ENCODE results near the gene AMZ1.

The AMZ1 gene

DNA sequence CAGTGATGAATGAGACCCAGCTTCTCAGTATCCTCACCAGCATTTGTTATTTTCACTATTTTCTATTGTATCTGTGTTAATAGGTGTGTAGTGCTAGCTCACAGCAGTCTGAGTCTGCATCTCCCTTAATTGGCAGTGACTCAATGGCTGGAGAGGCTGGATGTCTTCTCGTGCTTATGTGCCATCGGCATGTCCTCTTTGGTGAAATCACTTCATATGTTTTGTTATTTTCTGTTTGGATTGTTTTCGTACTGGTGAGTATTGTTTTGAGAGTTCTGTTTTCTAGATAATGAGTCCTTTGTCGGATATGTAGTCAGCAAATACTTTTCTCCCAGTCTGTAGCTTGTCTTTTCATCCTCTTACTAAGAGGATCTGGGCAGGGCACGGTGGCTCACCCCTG is 66.1 kb downstream of the AMZ1 start:
- DNase-seq (ENCODE audit: low read depth): no peak

DNA sequence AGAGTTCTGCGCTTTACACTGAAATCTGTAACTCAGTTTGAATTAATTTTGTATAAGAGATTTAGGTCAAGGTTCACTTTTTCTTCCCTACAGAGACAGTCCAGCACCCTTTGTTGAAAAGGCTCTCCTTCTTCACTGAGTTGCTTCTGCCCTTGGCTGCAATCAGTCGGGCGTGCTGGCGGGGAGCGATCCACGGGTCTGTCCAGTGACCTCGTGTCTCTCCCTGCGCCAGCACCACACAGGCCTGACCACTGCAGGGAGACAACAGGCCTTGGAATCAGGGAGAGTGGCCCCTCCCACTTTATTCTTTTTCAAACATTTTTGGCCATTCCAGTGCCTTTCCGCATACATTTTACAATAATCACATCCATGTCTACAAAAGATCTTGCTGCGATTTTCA is 66.9 kb downstream of the AMZ1 start:
- DNase-seq (ENCODE audit: low read depth): no peak

DNA sequence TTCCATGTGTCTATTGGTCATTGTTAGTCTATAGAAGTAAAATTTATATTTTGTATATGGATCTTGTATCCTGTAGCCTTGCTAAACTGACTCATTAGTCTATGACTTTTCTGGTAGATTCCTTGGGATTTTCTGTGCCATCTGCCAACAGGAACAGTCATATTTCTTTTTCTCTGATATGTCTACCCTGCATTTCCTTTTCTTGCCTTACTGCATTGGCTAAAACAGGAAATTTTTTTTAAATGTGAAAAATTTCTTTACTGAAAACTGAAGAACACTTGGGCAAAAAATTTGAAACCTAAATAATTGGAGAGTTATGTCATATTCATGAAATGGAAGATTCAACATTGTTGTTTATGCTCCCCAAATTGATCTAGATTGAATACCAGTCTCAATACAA is 67.5 kb downstream of the AMZ1 start:
- DNase-seq (ENCODE audit: low read depth): no peak

DNA sequence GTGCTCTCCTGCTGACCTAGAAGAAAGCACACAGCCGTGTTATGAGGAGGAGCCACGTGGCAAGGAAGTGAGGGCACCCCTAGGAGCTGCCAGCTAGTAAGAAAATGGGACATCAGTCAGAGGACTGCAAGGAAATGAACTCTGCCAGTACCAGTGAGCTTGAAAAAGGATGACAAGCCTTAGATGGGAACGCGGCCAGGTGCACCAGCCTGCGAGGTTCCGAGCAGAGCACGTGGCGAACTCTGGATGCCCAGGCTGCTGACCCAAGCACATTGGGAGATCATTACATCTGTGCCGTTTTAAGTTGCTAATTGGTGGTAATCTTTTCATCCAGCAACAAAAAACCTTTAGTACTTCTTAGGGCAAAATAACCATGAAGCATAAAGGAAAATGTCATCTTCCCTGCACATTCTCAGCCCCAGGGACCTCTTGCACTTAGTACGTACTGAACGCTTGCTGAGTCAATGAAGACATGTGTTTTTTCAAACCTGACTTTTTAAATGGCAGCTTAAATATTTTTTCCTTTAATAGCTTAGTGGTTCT is 69.4 kb downstream of the AMZ1 start:
- no peak for DNase-seq (ENCODE audit: low read depth)

DNA sequence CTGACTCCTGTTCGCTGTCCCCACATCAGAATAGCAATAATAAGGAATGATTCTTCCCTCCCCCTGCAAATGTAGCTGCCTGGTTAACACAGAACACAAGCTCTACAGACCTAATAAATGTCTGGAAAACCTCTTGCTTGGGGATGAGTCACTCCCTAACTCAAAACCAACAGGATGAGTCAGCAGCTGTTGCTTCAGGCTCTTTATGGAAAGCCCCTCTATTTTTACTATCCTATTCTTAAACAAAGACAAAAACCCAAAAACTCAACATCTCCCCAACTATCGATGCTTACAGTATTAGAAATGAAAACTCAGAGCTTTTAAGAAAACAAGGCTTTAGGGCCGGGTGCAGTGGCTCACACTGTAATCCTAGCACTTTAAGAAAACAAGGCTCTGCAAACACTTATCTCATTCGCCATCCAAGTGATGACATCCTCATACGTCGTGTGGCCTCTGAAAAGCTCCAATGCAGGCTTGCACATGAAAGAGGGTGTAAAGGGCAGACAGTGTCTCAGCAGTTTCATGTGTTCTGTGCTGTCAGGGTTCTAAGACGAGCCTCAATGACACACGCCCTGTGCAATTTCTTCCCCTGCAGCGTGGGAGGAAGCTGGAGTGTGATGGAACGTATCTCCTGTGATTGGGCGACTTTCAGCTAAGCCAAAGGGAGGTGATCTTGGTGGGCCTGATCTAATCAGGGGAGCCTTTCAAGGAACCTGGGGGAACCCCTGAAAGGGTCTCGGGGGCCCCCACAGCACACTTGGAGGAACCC is 70.1 kb downstream of the AMZ1 start:
- DNase-seq (ENCODE audit: low read depth): peak; percentile 34

DNA sequence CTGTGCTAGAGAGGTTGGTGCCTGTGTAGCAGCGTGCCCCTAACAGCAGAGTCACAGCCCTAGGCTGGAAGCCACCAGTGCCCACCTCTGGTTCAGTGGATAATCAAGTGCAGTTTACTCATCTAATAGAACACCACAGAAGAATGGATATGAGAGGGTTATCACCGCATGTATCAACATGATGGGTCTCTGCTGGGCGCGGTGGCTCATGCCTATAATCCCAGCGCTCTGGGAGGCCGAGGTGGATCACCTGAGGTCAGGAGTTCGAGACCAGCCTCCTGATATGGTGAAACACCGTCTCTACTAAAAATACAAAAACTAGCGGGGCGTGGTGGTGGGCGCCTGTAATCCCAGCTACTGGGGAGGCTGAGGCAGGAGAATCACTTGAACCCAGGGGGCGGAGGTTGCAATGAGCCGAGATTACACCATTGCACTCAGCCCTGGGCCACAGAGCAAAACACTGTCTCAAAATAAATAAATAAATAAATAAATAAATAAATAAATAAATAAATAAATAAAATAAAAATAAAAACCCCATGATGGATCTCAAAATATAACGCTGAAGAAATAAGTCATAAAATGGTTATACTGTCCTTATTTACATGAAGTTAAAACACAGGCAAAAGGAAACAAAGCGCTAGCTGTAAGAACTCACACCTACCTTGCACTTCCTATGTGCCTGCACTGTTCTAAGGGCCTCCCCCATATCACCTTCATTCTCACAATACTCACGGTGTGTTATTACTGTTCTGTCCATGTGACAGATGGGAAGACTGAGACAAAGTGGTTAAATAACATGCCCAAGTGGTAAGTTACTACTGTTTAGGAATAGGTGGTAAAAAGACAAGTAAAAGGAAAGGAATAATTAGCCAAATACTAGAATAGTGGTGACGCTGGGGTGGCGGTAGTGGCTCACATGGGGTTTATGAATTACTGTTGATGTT is 70.9 kb downstream of the AMZ1 start:
- no peak for DNase-seq (ENCODE audit: low read depth)

DNA sequence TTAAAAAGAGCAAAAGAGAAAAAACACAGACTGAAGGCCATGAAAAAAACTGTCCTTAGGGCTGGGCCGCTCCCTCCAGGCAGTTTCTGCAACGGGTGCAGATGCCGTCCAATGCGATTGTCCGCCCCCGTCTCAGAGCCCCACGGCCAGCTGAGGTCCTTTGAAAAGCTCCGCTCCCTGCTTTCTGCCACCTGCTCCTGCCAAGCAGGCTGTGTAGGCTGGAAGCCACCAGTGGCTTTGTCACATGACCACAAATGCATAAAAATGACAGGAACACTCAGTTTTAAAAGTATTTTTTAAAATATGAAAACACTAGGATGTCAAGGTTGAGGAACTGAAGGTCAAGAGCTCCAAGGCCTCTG is 71.7 kb downstream of the AMZ1 start:
- no peak for DNase-seq (ENCODE audit: low read depth)

DNA sequence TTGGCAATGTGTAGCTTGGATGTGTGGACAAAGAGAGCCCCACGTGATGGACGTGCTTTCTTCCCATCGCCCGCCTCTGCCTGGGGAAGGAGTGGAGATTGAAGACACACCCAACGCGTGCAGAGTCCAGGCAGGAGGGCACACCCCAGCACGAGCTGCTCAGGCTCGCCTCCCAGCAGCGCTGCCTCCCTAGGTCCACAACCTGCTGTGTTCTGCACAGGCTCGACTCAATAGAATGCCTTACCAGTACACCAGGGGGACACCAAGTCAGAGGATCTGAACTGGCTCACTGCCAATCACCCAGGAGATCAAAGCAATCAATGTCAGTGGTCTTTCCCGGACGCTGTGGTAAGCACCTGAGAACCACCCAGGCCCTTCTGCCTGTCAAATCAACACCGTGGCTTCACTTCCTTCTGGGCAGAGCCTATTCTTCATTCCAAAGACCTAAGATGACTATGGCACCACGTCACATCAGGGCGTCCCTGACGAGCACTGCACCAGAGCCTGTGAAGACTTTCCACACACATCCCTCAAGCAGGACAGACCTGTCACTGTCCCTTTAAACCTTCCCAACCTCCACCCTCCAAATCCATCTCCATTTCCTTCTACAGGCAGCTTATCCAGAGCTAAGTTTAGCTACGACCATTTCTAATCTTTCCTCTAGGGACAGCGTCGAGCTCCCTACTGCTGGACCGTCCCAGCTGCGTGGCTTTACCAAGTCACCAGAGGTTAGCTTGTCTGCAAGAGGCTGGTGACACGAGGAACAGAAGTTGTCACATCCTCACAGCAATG is 72.3 kb downstream of the AMZ1 start:
- DNase-seq (ENCODE audit: low read depth): no peak

DNA sequence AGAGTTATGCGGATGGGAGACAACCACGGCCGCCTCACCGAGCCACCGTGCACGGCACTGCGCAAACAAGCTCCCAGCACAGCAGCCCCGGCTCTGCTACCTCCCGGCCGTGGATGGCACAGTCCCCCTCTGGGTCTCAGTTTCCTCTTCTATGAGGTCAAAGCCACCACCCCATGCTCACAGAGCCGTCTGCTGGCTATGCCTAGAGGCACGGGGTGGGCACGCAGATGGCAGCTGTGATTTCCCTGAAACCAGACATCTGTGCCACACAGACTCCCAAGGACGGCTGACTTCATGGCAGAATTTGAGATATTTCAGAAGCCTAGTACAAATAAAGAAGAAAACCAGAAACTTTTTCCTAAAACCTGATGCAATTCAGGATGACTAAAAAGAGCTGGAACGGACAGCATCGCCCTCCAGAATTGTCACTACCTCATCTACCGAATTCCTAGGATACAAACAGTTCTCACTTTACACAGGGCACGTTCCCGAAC is 73.2 kb downstream of the AMZ1 start:
- DNase-seq (ENCODE audit: low read depth): no peak

DNA sequence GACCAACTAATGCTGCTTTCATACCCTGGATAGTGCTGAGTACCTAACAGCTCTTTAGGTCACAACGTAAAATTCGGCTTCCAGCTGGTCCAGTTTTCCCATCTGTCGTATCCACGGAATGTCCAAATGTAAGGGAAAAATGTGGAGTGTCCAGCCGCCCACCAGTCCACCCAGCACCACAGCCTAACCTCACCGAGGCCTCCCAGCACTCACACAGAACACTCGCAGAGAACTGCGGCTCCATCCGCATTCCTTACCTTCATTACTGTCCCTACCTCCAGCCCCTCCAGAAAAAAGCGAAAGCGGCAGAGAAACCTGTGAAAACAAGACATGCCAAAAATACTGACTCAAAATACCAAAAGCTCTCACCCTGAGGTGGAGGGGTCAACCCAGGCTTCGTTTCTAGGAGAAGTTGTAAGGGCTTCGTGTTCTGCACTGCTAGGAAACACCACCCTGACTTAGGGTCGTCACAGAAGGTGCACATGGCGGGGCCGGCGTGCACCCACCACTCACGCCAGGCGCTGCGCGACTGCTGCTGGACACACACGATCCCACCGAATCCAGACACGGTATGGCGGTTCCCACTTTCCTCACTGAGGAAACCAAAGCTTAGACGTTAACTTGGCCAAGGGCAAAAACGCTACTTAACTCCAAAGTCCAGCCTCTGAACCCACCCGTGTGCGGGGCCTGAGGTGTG is 73.9 kb downstream of the AMZ1 start:
- DNase-seq (ENCODE audit: low read depth): no peak

DNA sequence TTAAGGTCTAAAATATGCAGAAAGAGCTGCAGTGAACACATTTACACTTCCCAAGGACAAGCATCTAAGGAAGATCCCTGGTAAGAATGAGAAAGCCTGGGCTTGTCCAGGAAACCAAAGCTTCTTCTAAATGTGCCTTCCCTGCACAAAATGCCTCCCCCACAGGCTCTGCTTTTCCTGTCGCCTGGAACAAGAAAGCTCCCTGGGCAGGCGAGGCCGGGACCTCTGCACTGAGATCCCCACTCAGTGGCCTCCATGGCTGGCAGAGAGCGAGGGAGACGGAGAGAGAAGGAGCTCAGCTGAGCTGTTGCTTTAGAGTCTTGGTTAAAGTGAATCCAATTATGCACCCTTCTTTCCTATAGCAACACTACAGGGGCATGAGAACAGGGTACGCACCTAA is 75.6 kb downstream of the AMZ1 start:
- no peak for DNase-seq (ENCODE audit: low read depth)

DNA sequence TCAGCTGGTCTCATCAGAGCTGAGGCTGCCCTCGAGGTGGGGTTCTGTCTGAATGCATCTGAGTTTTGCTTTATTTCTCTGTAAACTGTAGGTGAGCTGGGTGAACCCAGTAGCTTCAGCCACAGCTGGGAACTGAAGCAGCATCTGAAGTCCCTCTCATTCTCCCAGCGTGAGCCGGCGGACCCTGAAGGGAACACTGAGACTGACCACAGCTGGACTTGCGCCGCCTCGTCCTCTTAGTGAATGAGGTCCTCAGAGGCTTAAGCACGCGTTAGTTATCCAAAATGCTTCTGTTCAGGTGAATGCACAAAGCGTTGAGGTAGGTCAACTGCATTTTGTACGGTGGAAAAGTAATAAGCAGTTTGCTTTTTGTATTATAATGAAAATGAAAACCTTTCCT is 76.6 kb downstream of the AMZ1 start:
- DNase-seq (ENCODE audit: low read depth): no peak
